WTC11 (cell line): ENCODE measurements around the gene TMF1. TPM values are rescaled to one million over a fixed set of nuclear protein-coding genes. Genes with fewer than 3 reads are reported as not detected.

Experiments
- ATAC-seq: fragments of 200-7000 bp; cut with Tn5 transposase; 2 replicates; pipeline ENCODE4 v1.10.0; 2021; ENCODE audit warnings: mild to moderate bottlenecking, moderate library complexity
- CTCF ChIA-PET: fragments of 300-600 bp; sonication (Branson Sonifier 250); formaldehyde crosslinking; loops from one replicate; lab custom pipeline; 2021; ENCODE audit warnings: antibody characterized with exemption; lab: Charles Lee
- POLR2A ChIA-PET: fragments of 350-600 bp; sonication (Branson Sonifier 250); formaldehyde crosslinking; loops from one replicate; lab custom pipeline; 2021; ENCODE audit warnings: antibody characterized with exemption; lab: Charles Lee
- DNase-seq: peaks from one replicate; pipeline ENCODE4 v3.0.0; 2021; ENCODE audit warnings: low spot score
- H3K27ac Mint-ChIP-seq: 2 replicates; pipeline ENCODE4 v1.8.0; 2021; ENCODE audit warnings: mixed read lengths
- H3K27me3 Mint-ChIP-seq: 2 replicates; pipeline ENCODE4 v1.8.0; 2021; ENCODE audit warnings: low read depth, mild to moderate bottlenecking, moderate library complexity, mixed read lengths
- H3K36me3 Mint-ChIP-seq: 2 replicates; pipeline ENCODE4 v1.8.0; 2021; ENCODE audit warnings: mixed read lengths
- H3K4me1 Mint-ChIP-seq: 2 replicates; pipeline ENCODE4 v1.8.0; 2022; ENCODE audit warnings: mixed read lengths
- H3K4me3 Mint-ChIP-seq: 2 replicates; pipeline ENCODE4 v1.8.0; 2021; ENCODE audit warnings: mild to moderate bottlenecking, moderate library complexity, mixed read lengths
- H3K9me3 Mint-ChIP-seq: 2 replicates; pipeline ENCODE4 v1.8.0; 2021; ENCODE audit warnings: mixed read lengths
- AFF4 ChIP-seq: sonication (generic); formaldehyde crosslinking; IDR thresholded peaks from 2 replicates; pipeline ENCODE4 v1.8.1; 2023; ENCODE audit warnings: mild to moderate bottlenecking, missing genetic modification reagents, borderline replicate concordance
- CREB1 ChIP-seq: sonication (generic); formaldehyde crosslinking; IDR thresholded peaks from 2 replicates; pipeline ENCODE4 v1.8.0; 2023; ENCODE audit warnings: mild to moderate bottlenecking, missing genetic modification reagents
- CTCF ChIP-seq: fragments of 200-600 bp; IDR thresholded peaks from 2 replicates; pipeline ENCODE4 v1.8.0; 2022; ENCODE audit warnings: antibody characterized with exemption
- EMX1 ChIP-seq: fragments of 250-450 bp; sonication (Bioruptor Pico); IDR thresholded peaks from 2 replicates; pipeline ENCODE4 v1.8.0; 2021; ENCODE audit warnings: mild to moderate bottlenecking
- FOXK1 ChIP-seq: sonication (generic); formaldehyde crosslinking; IDR thresholded peaks from 2 replicates; pipeline ENCODE4 v1.8.0; 2022; ENCODE audit warnings: mild to moderate bottlenecking, moderate library complexity, missing genetic modification reagents
- GTF2I ChIP-seq: fragments of 250-450 bp; sonication (Bioruptor Pico); conservative IDR thresholded peaks from 2 replicates; pipeline ENCODE4 v1.4.0; 2021; ENCODE audit warnings: mild to moderate bottlenecking
- KAT7 ChIP-seq: sonication (generic); formaldehyde crosslinking; IDR thresholded peaks from 2 replicates; pipeline ENCODE4 v1.8.1; 2023; ENCODE audit warnings: missing genetic modification reagents, mild to moderate bottlenecking, borderline replicate concordance
- MXD4 ChIP-seq: fragments of 250-450 bp; sonication (Bioruptor Pico); IDR thresholded peaks from 2 replicates; pipeline ENCODE4 v1.8.0; 2021; ENCODE audit warnings: mild to moderate bottlenecking, moderate library complexity, borderline replicate concordance
- MYBL2 ChIP-seq: sonication (generic); formaldehyde crosslinking; IDR thresholded peaks from 2 replicates; pipeline ENCODE4 v1.8.1; 2023; ENCODE audit warnings: mild to moderate bottlenecking, moderate library complexity, missing genetic modification reagents
- NFATC4 ChIP-seq: fragments of 250-450 bp; sonication (Bioruptor Pico); IDR thresholded peaks from 2 replicates; pipeline ENCODE4 v1.9.0; 2021; ENCODE audit warnings: mild to moderate bottlenecking
- OVOL2 ChIP-seq: fragments of 250-450 bp; sonication (Bioruptor Pico); IDR thresholded peaks from 2 replicates; pipeline ENCODE4 v1.9.0; 2021; ENCODE audit warnings: mild to moderate bottlenecking, borderline replicate concordance
- USF2 ChIP-seq: sonication (generic); formaldehyde crosslinking; IDR thresholded peaks from 2 replicates; pipeline ENCODE4 v1.8.1; 2023; ENCODE audit warnings: mild to moderate bottlenecking, missing genetic modification reagents, moderate library complexity
- ZNF423 ChIP-seq: fragments of 250-450 bp; sonication (Bioruptor Pico); IDR thresholded peaks from 2 replicates; pipeline ENCODE4 v2.1.2; 2022; ENCODE audit warnings: mild to moderate bottlenecking, moderate library complexity
- ZNF512 ChIP-seq: sonication (generic); formaldehyde crosslinking; IDR thresholded peaks from 2 replicates; pipeline ENCODE4 v1.8.1; 2022; ENCODE audit warnings: missing genetic modification reagents, borderline replicate concordance
- ZNF671 ChIP-seq: fragments of 250-450 bp; sonication (Bioruptor Pico); IDR thresholded peaks from 2 replicates; pipeline ENCODE4 v1.8.0; 2021; ENCODE audit warnings: mild to moderate bottlenecking
- total RNA-seq: library from RNA; stranded (reverse); gene quantifications from 3 replicates; pipeline ENCODE4 v1.2.3, GENCODE V29; 2021
- TF ChIP-seq, protein P1 (sequence below): fragments of 250-450 bp; sonication (Bioruptor Pico); IDR thresholded peaks from 2 replicates; pipeline ENCODE4 v1.9.0; 2021; ENCODE audit warnings: moderate library complexity, mild to moderate bottlenecking, inconsistent platforms, borderline replicate concordance
- TF ChIP-seq, protein P2 (sequence below): fragments of 250-450 bp; sonication (Bioruptor Pico); IDR thresholded peaks from 2 replicates; pipeline ENCODE4 v1.9.0; 2021; ENCODE audit warnings: mild to moderate bottlenecking
- TF ChIP-seq, protein P3 (sequence below): fragments of 250-450 bp; sonication (Bioruptor Pico); IDR thresholded peaks from 2 replicates; pipeline ENCODE4 v1.8.0; 2021; ENCODE audit warnings: mild to moderate bottlenecking
- TF ChIP-seq, protein P4 (sequence below): sonication (generic); formaldehyde crosslinking; IDR thresholded peaks from 2 replicates; pipeline ENCODE4 v1.8.0; 2022; ENCODE audit warnings: missing genetic modification reagents

Gene TMF1
- total RNA-seq, 1 experiment from 2014 or later: 23.9 TPM

- Mint-ChIP-seq H3K4me3 (no peak overlapping the region), H3K36me3 (peaks cover 41% of the 10 kb centered on the region)
These were observed 64.8 kb downstream of the TMF1 start for GRCh38 chr3:68987322-68987721.

More at GRCh38 chr3:68987322-68987721, 64.8 kb downstream of the TMF1 start:
- DNase-seq: no peak
- H3K27ac Mint-ChIP-seq: no peak overlapping the region
- H3K4me1 Mint-ChIP-seq: no peaks in the 10 kb centered on the region
- no peak for ATAC-seq
- H3K9me3 Mint-ChIP-seq: no peaks in the 10 kb centered on the region; the same call in none of the 2 replicates
- CTCF ChIA-PET: interaction anchor here (0.6 kb wide), 1 partner anchor 45 kb away, joined by 3 read pairs; no protein-coding TSS in a partner anchor
- POLR2A ChIA-PET: no interaction called here
- H3K27me3 Mint-ChIP-seq: no peaks in the 10 kb centered on the region
- TF ChIP-seq EMX1: no peak
- no peak for TF ChIP-seq OVOL2 (CRISPR knock-in tag)
- TF ChIP-seq, protein P1, sequence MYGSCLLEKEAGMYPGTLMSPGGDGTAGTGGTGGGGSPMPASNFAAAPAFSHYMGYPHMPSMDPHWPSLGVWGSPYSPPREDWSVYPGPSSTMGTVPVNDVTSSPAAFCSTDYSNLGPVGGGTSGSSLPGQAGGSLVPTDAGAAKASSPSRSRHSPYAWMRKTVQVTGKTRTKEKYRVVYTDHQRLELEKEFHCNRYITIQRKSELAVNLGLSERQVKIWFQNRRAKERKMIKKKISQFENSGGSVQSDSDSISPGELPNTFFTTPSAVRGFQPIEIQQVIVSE (CRISPR knock-in tag): no peak
- TF ChIP-seq ZNF671 (CRISPR knock-in tag): no peak
- TF ChIP-seq, protein P2, sequence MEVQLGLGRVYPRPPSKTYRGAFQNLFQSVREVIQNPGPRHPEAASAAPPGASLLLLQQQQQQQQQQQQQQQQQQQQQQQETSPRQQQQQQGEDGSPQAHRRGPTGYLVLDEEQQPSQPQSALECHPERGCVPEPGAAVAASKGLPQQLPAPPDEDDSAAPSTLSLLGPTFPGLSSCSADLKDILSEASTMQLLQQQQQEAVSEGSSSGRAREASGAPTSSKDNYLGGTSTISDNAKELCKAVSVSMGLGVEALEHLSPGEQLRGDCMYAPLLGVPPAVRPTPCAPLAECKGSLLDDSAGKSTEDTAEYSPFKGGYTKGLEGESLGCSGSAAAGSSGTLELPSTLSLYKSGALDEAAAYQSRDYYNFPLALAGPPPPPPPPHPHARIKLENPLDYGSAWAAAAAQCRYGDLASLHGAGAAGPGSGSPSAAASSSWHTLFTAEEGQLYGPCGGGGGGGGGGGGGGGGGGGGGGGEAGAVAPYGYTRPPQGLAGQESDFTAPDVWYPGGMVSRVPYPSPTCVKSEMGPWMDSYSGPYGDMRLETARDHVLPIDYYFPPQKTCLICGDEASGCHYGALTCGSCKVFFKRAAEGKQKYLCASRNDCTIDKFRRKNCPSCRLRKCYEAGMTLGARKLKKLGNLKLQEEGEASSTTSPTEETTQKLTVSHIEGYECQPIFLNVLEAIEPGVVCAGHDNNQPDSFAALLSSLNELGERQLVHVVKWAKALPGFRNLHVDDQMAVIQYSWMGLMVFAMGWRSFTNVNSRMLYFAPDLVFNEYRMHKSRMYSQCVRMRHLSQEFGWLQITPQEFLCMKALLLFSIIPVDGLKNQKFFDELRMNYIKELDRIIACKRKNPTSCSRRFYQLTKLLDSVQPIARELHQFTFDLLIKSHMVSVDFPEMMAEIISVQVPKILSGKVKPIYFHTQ (CRISPR knock-in tag): no peak
- no peak for TF ChIP-seq ZNF423 (CRISPR knock-in tag)
- TF ChIP-seq, protein P3, sequence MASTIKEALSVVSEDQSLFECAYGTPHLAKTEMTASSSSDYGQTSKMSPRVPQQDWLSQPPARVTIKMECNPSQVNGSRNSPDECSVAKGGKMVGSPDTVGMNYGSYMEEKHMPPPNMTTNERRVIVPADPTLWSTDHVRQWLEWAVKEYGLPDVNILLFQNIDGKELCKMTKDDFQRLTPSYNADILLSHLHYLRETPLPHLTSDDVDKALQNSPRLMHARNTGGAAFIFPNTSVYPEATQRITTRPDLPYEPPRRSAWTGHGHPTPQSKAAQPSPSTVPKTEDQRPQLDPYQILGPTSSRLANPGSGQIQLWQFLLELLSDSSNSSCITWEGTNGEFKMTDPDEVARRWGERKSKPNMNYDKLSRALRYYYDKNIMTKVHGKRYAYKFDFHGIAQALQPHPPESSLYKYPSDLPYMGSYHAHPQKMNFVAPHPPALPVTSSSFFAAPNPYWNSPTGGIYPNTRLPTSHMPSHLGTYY (CRISPR knock-in tag): no peak
- TF ChIP-seq KAT7 (CRISPR knock-in tag): no peak
- TF ChIP-seq ZNF512 (CRISPR knock-in tag): no peak
- no peak for TF ChIP-seq GTF2I (CRISPR knock-in tag)
- no peak for TF ChIP-seq CTCF
- no peak for TF ChIP-seq AFF4 (CRISPR knock-in tag)
- TF ChIP-seq NFATC4 (CRISPR knock-in tag): no peak
- no peak for TF ChIP-seq FOXK1 (CRISPR knock-in tag)
- TF ChIP-seq MYBL2 (CRISPR knock-in tag): no peak
- TF ChIP-seq USF2 (CRISPR knock-in tag): no peak
- TF ChIP-seq CREB1 (CRISPR knock-in tag): no peak
- TF ChIP-seq MXD4 (CRISPR knock-in tag): no peak
- TF ChIP-seq, protein P4, sequence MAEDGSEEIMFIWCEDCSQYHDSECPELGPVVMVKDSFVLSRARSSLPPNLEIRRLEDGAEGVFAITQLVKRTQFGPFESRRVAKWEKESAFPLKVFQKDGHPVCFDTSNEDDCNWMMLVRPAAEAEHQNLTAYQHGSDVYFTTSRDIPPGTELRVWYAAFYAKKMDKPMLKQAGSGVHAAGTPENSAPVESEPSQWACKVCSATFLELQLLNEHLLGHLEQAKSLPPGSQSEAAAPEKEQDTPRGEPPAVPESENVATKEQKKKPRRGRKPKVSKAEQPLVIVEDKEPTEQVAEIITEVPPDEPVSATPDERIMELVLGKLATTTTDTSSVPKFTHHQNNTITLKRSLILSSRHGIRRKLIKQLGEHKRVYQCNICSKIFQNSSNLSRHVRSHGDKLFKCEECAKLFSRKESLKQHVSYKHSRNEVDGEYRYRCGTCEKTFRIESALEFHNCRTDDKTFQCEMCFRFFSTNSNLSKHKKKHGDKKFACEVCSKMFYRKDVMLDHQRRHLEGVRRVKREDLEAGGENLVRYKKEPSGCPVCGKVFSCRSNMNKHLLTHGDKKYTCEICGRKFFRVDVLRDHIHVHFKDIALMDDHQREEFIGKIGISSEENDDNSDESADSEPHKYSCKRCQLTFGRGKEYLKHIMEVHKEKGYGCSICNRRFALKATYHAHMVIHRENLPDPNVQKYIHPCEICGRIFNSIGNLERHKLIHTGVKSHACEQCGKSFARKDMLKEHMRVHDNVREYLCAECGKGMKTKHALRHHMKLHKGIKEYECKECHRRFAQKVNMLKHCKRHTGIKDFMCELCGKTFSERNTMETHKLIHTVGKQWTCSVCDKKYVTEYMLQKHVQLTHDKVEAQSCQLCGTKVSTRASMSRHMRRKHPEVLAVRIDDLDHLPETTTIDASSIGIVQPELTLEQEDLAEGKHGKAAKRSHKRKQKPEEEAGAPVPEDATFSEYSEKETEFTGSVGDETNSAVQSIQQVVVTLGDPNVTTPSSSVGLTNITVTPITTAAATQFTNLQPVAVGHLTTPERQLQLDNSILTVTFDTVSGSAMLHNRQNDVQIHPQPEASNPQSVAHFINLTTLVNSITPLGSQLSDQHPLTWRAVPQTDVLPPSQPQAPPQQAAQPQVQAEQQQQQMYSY: no peak
- TF ChIP-seq, all 79 proteins: peak for 0
